ENCODE measurements around the gene PIK3R3.

The PIK3R3 gene

DNA sequence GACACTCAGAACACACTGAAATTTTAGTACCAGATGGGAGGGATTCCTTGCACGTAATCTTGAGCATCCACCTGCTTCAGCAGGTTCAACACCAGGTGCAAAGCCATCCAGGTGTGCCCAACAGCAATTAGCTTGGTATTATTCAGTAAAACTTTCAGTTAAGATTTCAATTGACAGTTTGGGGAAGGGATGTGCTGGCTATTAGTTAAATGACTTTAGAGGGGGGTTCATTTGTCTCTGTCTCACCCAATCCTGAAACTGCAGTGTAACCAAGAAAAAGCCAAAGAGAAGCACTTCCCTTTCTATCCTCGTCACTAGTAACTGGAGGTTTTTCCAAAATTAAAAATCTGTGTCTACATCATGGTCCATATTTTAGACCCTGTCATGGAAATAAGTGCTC is 90.9 kb downstream of the PIK3R3 start:
- Mint-ChIP-seq H3K4me3 (no peak overlapping the region), H3K9me3 (no peaks in the 10 kb centered on the region), H3K27me3 (no peaks in the 10 kb centered on the region), H3K36me3 (ENCODE audit: low read depth) (no peaks in the 10 kb centered on the region), H3K4me1 (ENCODE audit: low read depth) (peaks cover 7% of the 10 kb centered on the region), H3K27ac (no peak overlapping the region)

DNA sequence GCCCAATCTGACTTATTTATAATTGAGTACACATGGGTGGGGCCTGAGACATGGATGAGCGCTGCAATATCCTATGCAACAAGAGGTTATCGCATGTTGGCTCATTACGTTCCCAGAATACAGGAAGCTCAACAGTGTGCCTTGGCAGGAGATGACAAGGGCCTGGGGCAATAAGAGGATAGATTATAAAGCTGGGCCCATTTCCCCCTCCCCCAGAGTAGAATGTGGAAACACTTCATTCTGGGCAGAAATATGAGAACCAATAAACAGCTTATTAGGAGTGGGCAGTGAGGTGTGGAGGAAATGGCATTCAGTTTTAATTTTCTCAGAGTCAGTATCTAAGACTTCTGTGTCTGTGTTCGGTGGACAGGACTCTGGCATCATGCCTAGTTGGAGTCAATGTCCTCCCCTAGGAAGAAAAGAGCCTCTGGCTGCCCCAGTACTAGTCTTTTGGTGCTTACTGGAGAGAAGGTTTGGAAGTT is 92.8 kb downstream of the PIK3R3 start:
- H3K27ac Mint-ChIP-seq, result no peak overlapping the region
- H3K27me3 Mint-ChIP-seq, result no peaks in the 10 kb centered on the region
- H3K4me1 Mint-ChIP-seq (ENCODE audit: low read depth), result peaks cover 7% of the 10 kb centered on the region
- no peak overlapping the region for H3K4me3 Mint-ChIP-seq
- no peaks in the 10 kb centered on the region for H3K9me3 Mint-ChIP-seq
- no peaks in the 10 kb centered on the region for H3K36me3 Mint-ChIP-seq (ENCODE audit: low read depth)

GRCh38 chr1:46036894-46037839 is 95.3 kb downstream of the PIK3R3 start:
- Mint-ChIP-seq H3K4me3 (no peak overlapping the region), H3K27me3 (no peaks in the 10 kb centered on the region), H3K36me3 (ENCODE audit: low read depth) (no peaks in the 10 kb centered on the region), H3K27ac (no peak overlapping the region), H3K4me1 (ENCODE audit: low read depth) (no peaks in the 10 kb centered on the region), H3K9me3 (no peaks in the 10 kb centered on the region)

DNA sequence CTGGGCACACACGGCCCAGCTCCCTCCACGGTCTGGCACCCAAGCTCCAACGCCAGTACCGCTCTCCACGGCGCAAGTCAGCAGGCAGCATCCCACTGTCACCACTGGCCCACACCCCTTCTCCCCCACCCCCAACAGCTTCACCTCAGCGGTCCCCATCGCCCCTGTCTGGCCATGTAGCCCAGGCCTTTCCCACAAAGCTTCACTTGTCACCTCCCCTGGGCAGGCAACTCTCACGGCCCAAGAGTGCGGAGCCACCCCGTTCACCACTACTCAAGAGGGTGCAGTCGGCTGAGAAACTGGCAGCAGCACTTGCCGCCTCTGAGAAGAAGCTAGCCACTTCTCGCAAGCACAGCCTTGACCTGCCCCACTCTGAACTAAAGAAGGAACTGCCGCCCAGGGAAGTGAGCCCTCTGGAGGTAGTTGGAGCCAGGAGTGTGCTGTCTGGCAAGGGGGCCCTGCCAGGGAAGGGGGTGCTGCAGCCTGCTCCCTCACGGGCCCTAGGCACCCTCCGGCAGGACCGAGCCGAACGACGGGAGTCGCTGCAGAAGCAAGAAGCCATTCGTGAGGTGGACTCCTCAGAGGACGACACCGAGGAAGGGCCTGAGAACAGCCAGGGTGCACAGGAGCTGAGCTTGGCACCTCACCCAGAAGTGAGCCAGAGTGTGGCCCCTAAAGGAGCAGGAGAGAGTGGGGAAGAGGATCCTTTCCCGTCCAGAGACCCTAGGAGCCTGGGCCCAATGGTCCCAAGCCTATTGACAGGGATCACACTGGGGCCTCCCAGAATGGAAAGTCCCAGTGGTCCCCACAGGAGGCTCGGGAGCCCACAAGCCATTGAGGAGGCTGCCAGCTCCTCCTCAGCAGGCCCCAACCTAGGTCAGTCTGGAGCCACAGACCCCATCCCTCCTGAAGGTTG is 97.6 kb downstream of the PIK3R3 start:
- H3K27me3 Mint-ChIP-seq, result no peaks in the 10 kb centered on the region
- no peaks in the 10 kb centered on the region for H3K36me3 Mint-ChIP-seq (ENCODE audit: low read depth)
- H3K27ac Mint-ChIP-seq, result no peak overlapping the region
- H3K4me1 Mint-ChIP-seq (ENCODE audit: low read depth), result no peaks in the 10 kb centered on the region
- no peak overlapping the region for H3K4me3 Mint-ChIP-seq
- H3K9me3 Mint-ChIP-seq, result no peaks in the 10 kb centered on the region

DNA sequence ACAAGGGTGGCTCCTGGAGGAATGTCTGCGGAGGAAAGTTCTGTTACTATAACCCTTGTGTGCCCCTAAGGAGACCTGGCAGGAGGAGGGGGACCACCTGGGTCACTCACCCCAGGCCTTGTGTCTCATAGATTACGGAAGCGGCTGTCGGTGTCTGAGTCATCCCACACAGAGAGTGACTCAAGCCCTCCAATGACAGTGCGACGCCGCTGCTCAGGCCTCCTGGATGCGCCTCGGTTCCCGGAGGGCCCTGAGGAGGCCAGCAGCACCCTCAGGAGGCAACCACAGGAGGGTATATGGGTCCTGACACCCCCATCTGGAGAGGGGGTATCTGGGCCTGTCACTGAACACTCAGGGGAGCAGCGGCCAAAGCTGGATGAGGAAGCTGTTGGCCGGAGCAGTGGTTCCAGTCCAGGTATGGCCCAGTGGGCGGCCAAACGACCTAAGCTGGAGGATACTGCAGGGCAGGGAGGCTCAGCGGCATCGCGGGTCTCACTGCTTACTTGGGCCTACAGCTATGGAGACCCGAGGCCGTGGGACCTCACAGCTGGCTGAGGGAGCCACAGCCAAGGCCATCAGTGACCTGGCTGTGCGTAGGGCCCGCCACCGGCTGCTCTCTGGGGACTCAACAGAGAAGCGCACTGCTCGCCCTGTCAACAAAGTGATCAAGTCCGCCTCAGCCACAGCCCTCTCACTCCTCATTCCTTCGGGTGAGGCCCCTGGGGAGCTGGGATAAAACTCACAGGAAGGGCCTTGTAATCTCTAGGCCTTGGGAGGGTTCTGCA is 101.4 kb downstream of the PIK3R3 start:
- Mint-ChIP-seq H3K4me3 (no peak overlapping the region), H3K9me3 (no peaks in the 10 kb centered on the region), H3K27ac (no peak overlapping the region), H3K27me3 (no peaks in the 10 kb centered on the region), H3K36me3 (ENCODE audit: low read depth) (no peaks in the 10 kb centered on the region), H3K4me1 (ENCODE audit: low read depth) (no peaks in the 10 kb centered on the region)

GRCh38 chr1:46030074-46030870 is 102.2 kb downstream of the PIK3R3 start:
- H3K36me3 Mint-ChIP-seq (ENCODE audit: low read depth), result no peaks in the 10 kb centered on the region
- H3K27me3 Mint-ChIP-seq, result no peaks in the 10 kb centered on the region
- no peak overlapping the region for H3K27ac Mint-ChIP-seq

DNA sequence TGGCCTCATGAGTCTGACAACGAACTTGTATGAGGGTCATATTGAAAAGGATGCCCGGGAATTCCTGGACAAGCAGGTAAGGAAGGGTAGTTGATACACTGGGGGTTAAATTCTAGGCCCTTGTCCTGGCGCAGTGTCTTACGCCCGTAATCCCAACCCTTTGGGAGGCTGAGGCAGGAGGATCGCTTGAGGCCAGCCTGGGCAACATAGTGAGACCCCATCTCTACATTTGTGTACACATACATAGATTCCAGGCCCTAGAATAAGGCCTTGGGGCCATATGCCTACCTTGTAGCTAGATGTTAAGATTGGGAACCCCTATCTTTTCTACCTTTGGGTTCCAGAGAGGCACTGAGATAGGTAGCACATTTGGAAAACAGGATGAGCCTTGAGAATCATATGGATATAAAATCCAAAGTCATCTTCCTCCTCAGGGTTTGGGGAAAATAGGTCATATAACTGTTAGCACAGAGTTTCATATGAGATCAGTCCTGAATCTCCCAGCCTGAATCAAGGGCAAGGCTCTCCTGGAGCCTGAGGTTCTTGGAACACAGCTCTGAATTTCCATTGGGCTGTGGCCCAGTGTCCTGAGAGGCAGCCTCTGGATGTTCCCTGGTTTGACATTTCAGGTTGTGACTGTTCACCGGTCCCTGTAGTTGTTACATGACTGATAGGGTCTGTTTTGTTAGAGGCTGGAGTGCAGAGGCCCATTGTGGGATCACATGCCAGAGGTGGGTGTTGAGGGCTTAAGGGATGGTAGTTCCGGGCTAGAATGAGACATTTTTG is 104.4 kb downstream of the PIK3R3 start:
- H3K4me3 Mint-ChIP-seq, result no peak overlapping the region
- H3K36me3 Mint-ChIP-seq (ENCODE audit: low read depth), result peaks cover 4% of the 10 kb centered on the region
- H3K27me3 Mint-ChIP-seq, result no peaks in the 10 kb centered on the region
- H3K27ac Mint-ChIP-seq, result no peak overlapping the region
- H3K9me3 Mint-ChIP-seq, result no peaks in the 10 kb centered on the region
- no peaks in the 10 kb centered on the region for H3K4me1 Mint-ChIP-seq (ENCODE audit: low read depth)

More at GRCh38 chr1:46030074-46030870, 102.2 kb downstream of the PIK3R3 start:
- no peaks in the 10 kb centered on the region for H3K9me3 Mint-ChIP-seq
- H3K4me1 Mint-ChIP-seq (ENCODE audit: low read depth), result no peaks in the 10 kb centered on the region
- H3K4me3 Mint-ChIP-seq, result no peak overlapping the region

DNA sequence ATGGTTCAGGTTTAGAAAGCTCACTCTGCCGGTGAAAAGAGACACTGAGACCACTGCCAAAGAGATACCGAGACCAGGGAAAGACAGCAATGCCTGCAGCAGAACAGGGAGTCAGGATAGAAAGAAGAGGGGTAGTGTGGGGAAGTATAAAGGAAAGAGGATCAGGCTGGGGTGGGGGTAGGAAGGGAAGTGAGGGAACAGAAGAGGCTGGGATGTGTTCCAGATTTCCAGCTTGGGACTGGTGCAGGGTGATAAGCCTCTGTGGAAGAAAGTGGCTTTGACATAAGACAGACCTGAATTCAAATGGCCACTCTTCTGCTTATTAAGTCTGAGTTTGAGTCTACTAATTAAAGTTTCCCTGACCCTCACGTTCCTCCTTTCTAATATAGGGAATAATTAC is 105.9 kb downstream of the PIK3R3 start:
- H3K27ac Mint-ChIP-seq, result no peak overlapping the region
- H3K9me3 Mint-ChIP-seq, result no peaks in the 10 kb centered on the region

DNA sequence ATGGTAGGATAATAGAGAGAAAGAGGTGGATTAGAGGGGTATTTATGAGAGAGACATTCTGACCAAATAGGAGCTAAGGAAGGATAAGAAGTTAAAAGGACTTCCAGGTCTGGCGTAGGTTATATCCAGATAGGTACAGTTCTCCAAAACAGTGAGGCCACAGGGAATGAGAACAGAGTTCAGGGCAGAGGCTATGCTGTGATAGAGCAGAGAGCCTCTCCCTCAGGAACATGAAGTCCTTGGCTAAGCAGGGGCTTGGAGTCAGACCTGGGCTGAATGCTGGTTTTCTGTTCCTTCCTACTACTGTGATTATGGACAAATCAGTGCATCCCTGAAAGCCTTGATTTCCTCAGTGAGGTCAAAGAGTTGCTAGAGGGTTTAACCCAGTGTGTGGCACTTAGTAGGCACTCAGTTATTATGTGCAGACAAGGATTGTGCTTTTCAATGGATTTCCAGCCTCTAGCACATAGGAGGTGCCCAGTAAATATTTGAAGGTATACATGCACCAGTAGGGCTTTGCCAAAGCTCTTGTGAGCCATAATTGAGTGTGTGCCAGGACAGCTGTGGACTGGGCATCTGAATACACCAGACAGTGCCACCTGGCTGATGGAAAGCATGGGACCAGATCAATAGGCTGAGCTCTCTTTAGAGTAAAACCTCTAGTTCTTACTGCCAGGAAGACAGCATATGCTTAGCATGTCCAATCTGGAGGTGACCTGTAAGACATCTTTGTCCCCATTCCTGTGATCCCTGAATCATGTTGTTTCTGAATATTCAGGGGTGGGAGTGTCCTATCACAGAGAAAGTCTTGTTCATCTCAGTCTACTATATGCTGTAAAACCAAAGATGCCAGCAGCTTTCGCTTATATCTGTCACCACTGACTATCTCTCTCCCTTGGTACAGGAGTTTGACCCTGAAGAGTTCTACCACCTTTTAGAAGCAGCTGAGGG is 111.1 kb downstream of the PIK3R3 start:
- peaks cover 4% of the 10 kb centered on the region for H3K36me3 Mint-ChIP-seq (ENCODE audit: low read depth)
- no peaks in the 10 kb centered on the region for H3K4me1 Mint-ChIP-seq (ENCODE audit: low read depth)
- no peak overlapping the region for H3K27ac Mint-ChIP-seq
- no peak overlapping the region for H3K4me3 Mint-ChIP-seq
- no peaks in the 10 kb centered on the region for H3K27me3 Mint-ChIP-seq
- no peaks in the 10 kb centered on the region for H3K9me3 Mint-ChIP-seq

More for the DNA sequence above, 105.9 kb downstream of the PIK3R3 start:
- H3K36me3 Mint-ChIP-seq (ENCODE audit: low read depth), result peaks cover 4% of the 10 kb centered on the region
- no peaks in the 10 kb centered on the region for H3K27me3 Mint-ChIP-seq
- no peak overlapping the region for H3K4me3 Mint-ChIP-seq
- H3K4me1 Mint-ChIP-seq (ENCODE audit: low read depth), result no peaks in the 10 kb centered on the region

GRCh38 chr1:46020010-46020409 is 112.4 kb downstream of the PIK3R3 start:
- no peaks in the 10 kb centered on the region for H3K27me3 Mint-ChIP-seq
- no peak overlapping the region for H3K27ac Mint-ChIP-seq
- H3K4me3 Mint-ChIP-seq, result no peak overlapping the region
- peaks cover 4% of the 10 kb centered on the region for H3K36me3 Mint-ChIP-seq (ENCODE audit: low read depth)
- H3K4me1 Mint-ChIP-seq (ENCODE audit: low read depth), result no peaks in the 10 kb centered on the region
- H3K9me3 Mint-ChIP-seq, result no peaks in the 10 kb centered on the region

DNA sequence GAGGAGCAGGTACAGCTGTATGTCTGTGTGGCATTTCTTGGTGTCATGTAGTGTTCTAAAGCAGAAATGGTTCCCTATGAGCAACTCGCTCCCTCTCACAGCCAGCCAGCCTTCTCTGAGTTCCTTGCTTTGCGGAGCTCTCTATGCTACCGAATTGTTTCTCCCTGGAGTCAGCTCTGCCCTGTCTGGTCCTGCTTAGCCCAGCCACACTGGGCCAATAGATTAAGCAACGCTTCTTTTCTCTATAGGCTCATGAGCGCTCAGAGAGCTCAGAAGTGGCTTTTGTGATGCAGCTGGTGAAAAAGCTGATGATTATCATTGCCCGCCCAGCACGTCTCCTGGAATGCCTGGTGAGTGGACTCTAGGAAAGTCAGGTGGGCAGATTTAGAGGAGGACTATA is 113.1 kb downstream of the PIK3R3 start:
- Mint-ChIP-seq H3K27ac (no peak overlapping the region), H3K27me3 (no peaks in the 10 kb centered on the region), H3K36me3 (ENCODE audit: low read depth) (peaks cover 8% of the 10 kb centered on the region), H3K9me3 (no peaks in the 10 kb centered on the region), H3K4me1 (ENCODE audit: low read depth) (no peaks in the 10 kb centered on the region), H3K4me3 (no peak overlapping the region)

- H3K9me3 Mint-ChIP-seq, result no peaks in the 10 kb centered on the region
- H3K4me1 Mint-ChIP-seq (ENCODE audit: low read depth), result no peaks in the 10 kb centered on the region
- no peak overlapping the region for H3K4me3 Mint-ChIP-seq
- no peaks in the 10 kb centered on the region for H3K27me3 Mint-ChIP-seq
- no peak overlapping the region for H3K27ac Mint-ChIP-seq
- H3K36me3 Mint-ChIP-seq (ENCODE audit: low read depth), result peaks cover 7% of the 10 kb centered on the region
Observed at GRCh38 chr1:46017876-46018503, 114.4 kb downstream of the PIK3R3 start.

Data from stimulated activated naive CD8-positive, alpha-beta T cell treated with anti-CD3 and anti-CD28 coated beads, Interleukin-15, Interleukin-2, amounts not matched to agents 100 ng/mL and 50 ng/mL, for 24 hours (primary cell).